MCF 10A (cell line): ENCODE measurements around the gene PRKN. TPM values are rescaled to one million over a fixed set of nuclear protein-coding genes. Genes with fewer than 3 reads are reported as not detected.

Experiments used
- BruUV-seq: library from RNA; stranded (reverse); fragments of 400-500 nt; replicated peaks from 2 replicates; lab custom pipeline; 2021; lab: Mats Ljungman, UMichigan
- CTCF ChIA-PET: fragments of 300-600 bp; sonication (Branson Sonifier 250); formaldehyde crosslinking; extraction: SDS; loops from one replicate; lab custom pipeline; 2021; ENCODE audit warnings: antibody characterized with exemption, inconsistent platforms; lab: Yijun Ruan, JAX
- POLR2A ChIA-PET: fragments of 300-600, 350-650 bp; sonication (Branson Sonifier 250); formaldehyde crosslinking; extraction: SDS; loops from one replicate; lab custom pipeline; 2020; ENCODE audit warnings: antibody characterized with exemption, inconsistent platforms; lab: Yijun Ruan, JAX
- DNase-seq: peaks from one replicate; pipeline ENCODE4 v3.0.0-alpha.2; 2018; ENCODE audit not compliant: unreplicated experiment
- H3K27ac Mint-ChIP-seq: one replicate; pipeline ENCODE4 v1.8.0; 2022; ENCODE audit warnings: mild to moderate bottlenecking, low read depth, mixed read lengths; ENCODE audit not compliant: unreplicated experiment
- H3K27me3 Mint-ChIP-seq: one replicate; pipeline ENCODE4 v1.8.0; 2022; ENCODE audit warnings: mixed read lengths; ENCODE audit not compliant: insufficient read depth, unreplicated experiment
- H3K36me3 Mint-ChIP-seq: one replicate; pipeline ENCODE4 v1.8.0; 2022; ENCODE audit warnings: mild to moderate bottlenecking, moderate library complexity, mixed read lengths; ENCODE audit not compliant: insufficient read depth, unreplicated experiment
- H3K4me1 Mint-ChIP-seq: one replicate; pipeline ENCODE4 v1.8.0; 2022; ENCODE audit warnings: mixed read lengths; ENCODE audit not compliant: insufficient read depth, unreplicated experiment
- H3K4me3 Mint-ChIP-seq: one replicate; pipeline ENCODE4 v1.8.0; 2022; ENCODE audit warnings: mild to moderate bottlenecking, moderate library complexity, mixed read lengths; ENCODE audit not compliant: unreplicated experiment
- H3K9me3 Mint-ChIP-seq: one replicate; pipeline ENCODE4 v1.8.0; 2022; ENCODE audit warnings: mixed read lengths; ENCODE audit not compliant: unreplicated experiment
- intact Hi-C: fragments of 100-400 bp; cut with micrococcal nuclease; formaldehyde crosslinking; loops from 2 replicates; pipeline ENCODE4 v1.14.1; 2022
- total RNA-seq: library from RNA; stranded (reverse); gene quantifications from 2 replicates; pipeline ENCODE4 v1.2.3, GENCODE V29; 2022
- TF ChIP-seq, protein P1 (sequence below): fragments of 200-600 bp; IDR thresholded peaks from one replicate; pipeline ENCODE4 v1.8.0; 2022; ENCODE audit warnings: antibody characterized with exemption, mild to moderate bottlenecking; ENCODE audit not compliant: unreplicated experiment

PRKN gene
- total RNA-seq, 1 experiment from 2014 or later: 2.5 TPM

DNA sequence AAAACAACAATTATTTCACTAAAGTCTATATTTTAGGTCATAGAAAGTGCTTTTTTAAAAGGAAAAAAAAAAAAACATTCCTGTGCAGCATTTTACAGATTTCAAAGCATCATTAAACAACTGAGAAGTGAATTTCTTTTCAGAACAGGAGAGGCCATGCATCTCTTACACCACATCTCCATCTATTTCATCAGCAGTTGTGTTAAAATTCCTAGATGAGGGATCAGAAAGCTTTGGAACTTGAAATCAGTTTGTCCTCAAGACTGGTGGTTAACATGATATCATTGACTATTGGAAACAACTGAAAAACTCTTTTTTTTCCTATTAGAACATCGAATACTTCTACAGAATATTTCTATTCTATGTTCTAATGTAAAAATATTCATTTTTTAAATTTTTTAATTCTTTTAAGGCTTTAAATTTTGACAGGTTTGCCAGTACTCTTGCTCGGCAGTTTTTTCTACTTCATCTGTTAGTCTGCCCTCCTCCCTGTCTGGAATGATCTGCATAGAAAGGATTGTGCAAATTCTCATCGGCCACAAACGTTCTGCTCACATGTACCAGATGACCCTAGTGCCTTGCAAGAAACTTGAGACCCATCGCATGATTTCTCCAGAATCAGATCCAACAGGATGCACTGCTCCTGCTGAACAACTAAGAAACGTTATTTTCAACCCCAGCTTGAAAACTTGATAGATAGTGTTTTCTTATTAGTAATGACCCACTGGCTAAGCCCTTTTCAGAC lies 1042.7 kb downstream of the PRKN start:
- POLR2A ChIA-PET: no interaction called here
- CTCF ChIA-PET: interaction anchor here (1.0 kb wide), 1 partner anchor 267 kb away, joined by 3 read pairs; no protein-coding TSS in a partner anchor
- Mint-ChIP-seq H3K4me3 (no peak overlapping the region), H3K4me1 (no peaks in the 10 kb centered on the region), H3K27ac (no peak overlapping the region), H3K36me3 (no peaks in the 10 kb centered on the region), H3K27me3 (no peaks in the 10 kb centered on the region), H3K9me3 (no peaks in the 10 kb centered on the region)
- BruUV-seq: no TSS peak
- TF ChIP-seq, protein P1, sequence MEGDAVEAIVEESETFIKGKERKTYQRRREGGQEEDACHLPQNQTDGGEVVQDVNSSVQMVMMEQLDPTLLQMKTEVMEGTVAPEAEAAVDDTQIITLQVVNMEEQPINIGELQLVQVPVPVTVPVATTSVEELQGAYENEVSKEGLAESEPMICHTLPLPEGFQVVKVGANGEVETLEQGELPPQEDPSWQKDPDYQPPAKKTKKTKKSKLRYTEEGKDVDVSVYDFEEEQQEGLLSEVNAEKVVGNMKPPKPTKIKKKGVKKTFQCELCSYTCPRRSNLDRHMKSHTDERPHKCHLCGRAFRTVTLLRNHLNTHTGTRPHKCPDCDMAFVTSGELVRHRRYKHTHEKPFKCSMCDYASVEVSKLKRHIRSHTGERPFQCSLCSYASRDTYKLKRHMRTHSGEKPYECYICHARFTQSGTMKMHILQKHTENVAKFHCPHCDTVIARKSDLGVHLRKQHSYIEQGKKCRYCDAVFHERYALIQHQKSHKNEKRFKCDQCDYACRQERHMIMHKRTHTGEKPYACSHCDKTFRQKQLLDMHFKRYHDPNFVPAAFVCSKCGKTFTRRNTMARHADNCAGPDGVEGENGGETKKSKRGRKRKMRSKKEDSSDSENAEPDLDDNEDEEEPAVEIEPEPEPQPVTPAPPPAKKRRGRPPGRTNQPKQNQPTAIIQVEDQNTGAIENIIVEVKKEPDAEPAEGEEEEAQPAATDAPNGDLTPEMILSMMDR: no peak
- intact Hi-C loops: no loop called here
- no peak for DNase-seq

DNA sequence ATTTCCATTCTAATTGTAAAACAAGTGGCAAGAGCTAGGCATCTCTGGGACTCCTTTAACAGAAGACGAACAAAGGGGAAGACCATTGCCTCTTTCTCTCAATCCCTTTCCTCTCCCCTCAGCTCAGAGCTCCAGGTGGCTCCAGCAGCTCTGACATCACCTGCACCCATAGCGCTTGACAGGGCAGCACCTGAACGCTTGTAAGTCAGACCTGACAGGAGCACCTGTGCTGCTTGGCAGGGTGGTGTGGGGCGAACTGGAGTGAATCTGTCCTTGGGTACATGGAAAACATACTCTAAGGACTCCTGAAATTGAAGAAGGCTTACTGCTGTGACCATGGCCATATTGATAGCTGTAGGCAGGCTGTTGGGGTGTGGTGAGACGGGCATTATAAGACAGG lies 1044.2 kb downstream of the PRKN start:
- Mint-ChIP-seq H3K27ac (no peak overlapping the region), H3K36me3 (no peaks in the 10 kb centered on the region), H3K9me3 (no peaks in the 10 kb centered on the region), H3K4me3 (no peak overlapping the region), H3K27me3 (no peaks in the 10 kb centered on the region), H3K4me1 (no peaks in the 10 kb centered on the region)
- intact Hi-C loops: no loop called here
- ChIA-PET POLR2A (no interaction called here), CTCF (interaction anchor here (0.5 kb wide), 1 partner anchor 10 kb away, joined by 3 read pairs; no protein-coding TSS in a partner anchor)
- no peak for DNase-seq
- no TSS peak for BruUV-seq
- TF ChIP-seq, protein P1: no peak

DNA sequence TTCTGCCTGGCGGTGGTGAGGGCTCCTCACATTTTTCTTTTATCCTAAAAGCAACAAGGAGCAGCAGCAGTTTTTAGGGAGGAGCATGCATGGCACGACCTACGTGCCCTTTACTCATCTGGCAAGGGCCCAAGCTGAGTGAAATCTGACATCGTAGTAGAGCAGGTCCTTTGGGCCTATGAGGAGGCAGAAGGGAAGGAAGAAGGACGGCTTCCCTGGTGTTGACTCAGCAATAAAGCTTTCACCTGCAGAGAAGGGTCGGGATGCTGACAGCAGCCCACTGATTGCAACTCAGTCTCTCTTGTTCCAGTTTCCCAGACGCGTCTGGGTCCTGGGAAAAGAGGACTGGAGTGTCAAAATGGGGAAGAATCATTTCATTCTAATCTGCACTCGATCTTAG lies 1044.6 kb downstream of the PRKN start:
- peak; percentile 30 for DNase-seq
- Mint-ChIP-seq H3K4me3 (no peak overlapping the region), H3K36me3 (no peaks in the 10 kb centered on the region), H3K4me1 (no peaks in the 10 kb centered on the region), H3K27me3 (no peaks in the 10 kb centered on the region), H3K27ac (no peak overlapping the region), H3K9me3 (no peaks in the 10 kb centered on the region)
- POLR2A ChIA-PET: no interaction called here
- BruUV-seq: no TSS peak
- intact Hi-C loops: no loop called here
- CTCF ChIA-PET: interaction anchor here (0.5 kb wide), 1 partner anchor 11 kb away, joined by 3 read pairs; no protein-coding TSS in a partner anchor
- TF ChIP-seq, protein P1: no peak

DNA sequence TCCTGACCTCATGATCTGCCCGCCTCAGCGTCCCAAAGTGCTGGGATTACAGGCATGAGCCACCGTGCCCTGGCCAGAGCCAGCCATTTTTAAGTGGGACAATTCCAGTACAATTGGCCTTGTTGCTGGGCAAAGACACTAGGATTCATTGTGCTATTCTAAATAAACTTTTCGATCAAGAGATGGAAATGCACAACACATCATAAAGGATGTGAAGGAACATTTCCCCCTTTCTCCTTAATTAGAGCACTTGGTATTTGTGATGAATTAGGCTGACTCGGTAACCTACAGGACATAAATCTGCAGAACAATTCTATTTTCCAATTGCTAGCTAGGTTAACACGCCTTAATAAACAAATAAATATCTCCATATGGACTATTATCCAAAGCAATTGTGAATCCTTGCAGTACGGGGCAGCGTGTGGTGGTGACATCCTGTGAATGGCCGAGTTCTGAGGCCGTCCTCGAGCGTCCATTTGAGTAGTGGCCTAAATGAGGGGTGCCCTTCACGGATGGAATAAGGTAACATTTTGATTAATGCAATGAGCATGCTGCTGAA lies 1047.5 kb downstream of the PRKN start:
- Mint-ChIP-seq H3K27me3 (no peaks in the 10 kb centered on the region), H3K4me3 (no peak overlapping the region), H3K36me3 (no peaks in the 10 kb centered on the region), H3K4me1 (no peaks in the 10 kb centered on the region), H3K9me3 (no peaks in the 10 kb centered on the region), H3K27ac (no peak overlapping the region)
- TF ChIP-seq, protein P1: no peak
- intact Hi-C loops: no loop called here
- ChIA-PET POLR2A (interaction anchor here (0.6 kb wide), 1 partner anchor 207 kb away, joined by 3 read pairs; no protein-coding TSS in a partner anchor), CTCF (no interaction called here)
- BruUV-seq: no TSS peak
- DNase-seq: no peak
